ENCODE measurements around the gene HEG1. TPM values are rescaled to one million over a fixed set of nuclear protein-coding genes. Genes with fewer than 3 reads are reported as not detected.
A peak's percentile ranks its signal among the peaks of the same experiment; 100 is the strongest.

Gene HEG1
- total and polyA plus RNA-seq, 2 of the 13 experiments (the other 11 are each of a cell fraction or from before 2014, with no cell fraction given), result 10.7 to 18.2 TPM

GRCh38 chr3:125001557-125002413, 54.0 kb downstream of the HEG1 start (continued):
- no peak for TF ChIP-seq ZNF678 (CRISPR knock-in tag; IDR thresholded peaks at IDR 0.05)
- TF ChIP-seq, protein P1, sequence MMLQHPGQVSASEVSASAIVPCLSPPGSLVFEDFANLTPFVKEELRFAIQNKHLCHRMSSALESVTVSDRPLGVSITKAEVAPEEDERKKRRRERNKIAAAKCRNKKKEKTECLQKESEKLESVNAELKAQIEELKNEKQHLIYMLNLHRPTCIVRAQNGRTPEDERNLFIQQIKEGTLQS (CRISPR knock-in tag; IDR thresholded peaks at IDR 0.05), result peak; percentile 66; the same call in 1 of the 2 replicates
- no peak for TF ChIP-seq ZFP36 (IDR thresholded peaks at IDR 0.05; ENCODE audit: borderline replicate concordance, low read depth, low read length, partially characterized antibody)
- TF ChIP-seq RFX5 (IDR thresholded peaks at IDR 0.05; ENCODE audit: low read depth, low read length), result peak; percentile 41; the same call in 1 of the 2 replicates
- no peak for TF ChIP-seq PTBP1 (IDR thresholded peaks at IDR 0.05; ENCODE audit: low read depth, low read length, poor library complexity, severe bottlenecking)
- peak; percentile 34; the same call in 1 of the 2 replicates for TF ChIP-seq SSRP1 (CRISPR knock-in tag; IDR thresholded peaks at IDR 0.05)
- TF ChIP-seq ESRRA (CRISPR knock-in tag; IDR thresholded peaks at IDR 0.05; ENCODE audit: low read depth), result peak; percentile 88
- TF ChIP-seq, protein P2, sequence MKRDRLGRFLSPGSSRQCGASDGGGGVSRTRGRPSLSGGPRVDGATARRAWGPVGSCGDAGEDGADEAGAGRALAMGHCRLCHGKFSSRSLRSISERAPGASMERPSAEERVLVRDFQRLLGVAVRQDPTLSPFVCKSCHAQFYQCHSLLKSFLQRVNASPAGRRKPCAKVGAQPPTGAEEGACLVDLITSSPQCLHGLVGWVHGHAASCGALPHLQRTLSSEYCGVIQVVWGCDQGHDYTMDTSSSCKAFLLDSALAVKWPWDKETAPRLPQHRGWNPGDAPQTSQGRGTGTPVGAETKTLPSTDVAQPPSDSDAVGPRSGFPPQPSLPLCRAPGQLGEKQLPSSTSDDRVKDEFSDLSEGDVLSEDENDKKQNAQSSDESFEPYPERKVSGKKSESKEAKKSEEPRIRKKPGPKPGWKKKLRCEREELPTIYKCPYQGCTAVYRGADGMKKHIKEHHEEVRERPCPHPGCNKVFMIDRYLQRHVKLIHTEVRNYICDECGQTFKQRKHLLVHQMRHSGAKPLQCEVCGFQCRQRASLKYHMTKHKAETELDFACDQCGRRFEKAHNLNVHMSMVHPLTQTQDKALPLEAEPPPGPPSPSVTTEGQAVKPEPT (CRISPR knock-in tag; IDR thresholded peaks at IDR 0.05; ENCODE audit: low read depth), result no peak
- no peak for TF ChIP-seq KAT2B (IDR thresholded peaks at IDR 0.05; ENCODE audit: borderline replicate concordance, low read depth, low read length)
- TF ChIP-seq ZNF331 (CRISPR knock-in tag; IDR thresholded peaks at IDR 0.05), result peak; percentile 97
- peak; percentile 65; the same call in 1 of the 2 replicates for TF ChIP-seq CBX5 (CRISPR knock-in tag; IDR thresholded peaks at IDR 0.05; ENCODE audit: borderline replicate concordance)
- peak; percentile 73; the same call in 1 of the 2 replicates for TF ChIP-seq HNF4G (IDR thresholded peaks at IDR 0.05; ENCODE audit: borderline replicate concordance, low read depth, low read length)
- TF ChIP-seq HNF4G (CRISPR knock-in tag; IDR thresholded peaks at IDR 0.05; ENCODE audit: borderline replicate concordance, low read depth), result peak; percentile 79; the same call in 1 of the 2 replicates
- TF ChIP-seq NCOR1 (IDR thresholded peaks at IDR 0.05; ENCODE audit: borderline replicate concordance, low read length), result peak; percentile 93
- no peak for TF ChIP-seq ZNF343 (CRISPR knock-in tag; IDR thresholded peaks at IDR 0.05)
- peak; percentile 94; the same call in 2 of the 3 replicates for TF ChIP-seq MXI1 (IDR thresholded peaks at IDR 0.05; ENCODE audit: borderline replicate concordance, low read depth, low read length)
- no peak for TF ChIP-seq NFE2L2 (IDR thresholded peaks at IDR 0.05; ENCODE audit: low read length)
- TF ChIP-seq KDM2A (CRISPR knock-in tag; IDR thresholded peaks at IDR 0.05; ENCODE audit: borderline replicate concordance, low read depth), result peak; percentile 64; the same call in 1 of the 2 replicates
- peak; percentile 59; the same call in 1 of the 2 replicates for TF ChIP-seq ZSCAN21 (CRISPR knock-in tag; IDR thresholded peaks at IDR 0.05; ENCODE audit: borderline replicate concordance)
- peak; percentile 87 for TF ChIP-seq RFXAP (CRISPR knock-in tag; IDR thresholded peaks at IDR 0.05; ENCODE audit: borderline replicate concordance)
- no peak for TF ChIP-seq ZNF10 (CRISPR knock-in tag; IDR thresholded peaks at IDR 0.05; ENCODE audit: borderline replicate concordance, low read depth)
- TF ChIP-seq RORA (CRISPR knock-in tag; IDR thresholded peaks at IDR 0.05), result 0 out of 2 replicates have a peak, but pooled peaks have one; percentile 46
- no peak for TF ChIP-seq MBNL3 (CRISPR knock-in tag; conservative IDR thresholded peaks at IDR 0.05)
- peak; percentile 63 for TF ChIP-seq KAT8 (CRISPR knock-in tag; IDR thresholded peaks at IDR 0.05)
- TF ChIP-seq ZBTB44 (CRISPR knock-in tag; IDR thresholded peaks at IDR 0.05), result no peak
- TF ChIP-seq ZBTB20 (CRISPR knock-in tag; IDR thresholded peaks at IDR 0.05; ENCODE audit: borderline replicate concordance, low read depth), result 0 out of 2 replicates have a peak, but pooled peaks have one; percentile 70
- TF ChIP-seq ZNF367 (CRISPR knock-in tag; IDR thresholded peaks at IDR 0.05; ENCODE audit: borderline replicate concordance), result 0 out of 2 replicates have a peak, but pooled peaks have one; percentile 42

Data from HepG2 (cell line).